B cell (primary cell): ENCODE results near the gene AOPEP. TPM values are rescaled to one million over a fixed set of nuclear protein-coding genes. Genes with fewer than 3 reads are reported as not detected.

Experiments used
- ATAC-seq: fragments of 200-7000 bp; cut with Tn5 transposase; one replicate; pipeline ENCODE4 v1.10.0; 2021; ENCODE audit warnings: low read depth, mild to moderate bottlenecking, moderate number of reproducible peaks, moderate library complexity
- CTCF ChIA-PET: fragments of 350-600 bp; sonication (Branson Sonifier 250); formaldehyde crosslinking; loops from one replicate; lab custom pipeline; 2021; ENCODE audit warnings: antibody characterized with exemption, inconsistent platforms; lab: Charles Lee
- POLR2A ChIA-PET: fragments of 350-600 bp; sonication (Branson Sonifier 250); formaldehyde crosslinking; loops from one replicate; lab custom pipeline; 2021; ENCODE audit warnings: antibody characterized with exemption; lab: Charles Lee
- DNase-seq: peaks from one replicate; pipeline ENCODE4 v3.0.0; 2013
- H2AFZ ChIP-seq: 2 replicates; pipeline ENCODE4 v1.6.1; 2012; ENCODE audit warnings: mild to moderate bottlenecking, low read depth, low read length; ENCODE audit not compliant: insufficient read depth, poor library complexity, severe bottlenecking
- H3K27ac ChIP-seq, 2 donors: 1 replicate in 1 of 2; 2 replicates in 1 of 2; pipeline ENCODE4 v1.5.1; 2012 to 2013; ENCODE audit warnings: low read length in 2 of 2, mild to moderate bottlenecking in 2 of 2, moderate library complexity in 1 of 2
- H3K27me3 ChIP-seq, 4 experiments: fragments of 200-600 bp in 1 of 4; sonication (generic) in 1 of 4; replicated peaks in 1 of 4; 1 replicate in 2 of 4; 2 replicates in 2 of 4; pipeline versions ENCODE4 v1.6.1 to v1.7.0; 2013 to 2016; ENCODE audit warnings: low read length in 3 of 4, mild to moderate bottlenecking in 2 of 4, mixed read lengths in 1 of 4, moderate library complexity in 1 of 4; ENCODE audit not compliant: insufficient read depth in 4 of 4, control insufficient read depth in 3 of 4; ENCODE audit errors: control extremely low read depth in 1 of 4
- H3K36me3 ChIP-seq, 2 experiments: replicated peaks in 1 of 2; 1 replicate in 1 of 2; 2 replicates in 1 of 2; pipeline versions ENCODE4 v1.6.1 to v1.7.1; 2013; ENCODE audit warnings: low read length in 1 of 2; ENCODE audit not compliant: insufficient read depth in 2 of 2, control insufficient read depth in 1 of 2; ENCODE audit errors: control extremely low read depth in 1 of 2, extremely low read depth in 1 of 2
- H3K4me1 ChIP-seq, 2 donors: fragments of 200-600 bp in 1 of 2; sonication (generic) in 1 of 2; 1 replicate in 1 of 2; 2 replicates in 1 of 2; pipeline versions ENCODE4 v1.5.1 to v1.6.1; 2013 to 2017; ENCODE audit warnings: low read length in 2 of 2; ENCODE audit not compliant: control insufficient read depth in 2 of 2, insufficient read depth in 2 of 2
- H3K4me2 ChIP-seq: replicated peaks from 2 replicates; pipeline ENCODE3; 2012; ENCODE audit warnings: mild to moderate bottlenecking, low read depth, low read length; ENCODE audit not compliant: poor library complexity, severe bottlenecking
- H3K4me3 ChIP-seq, 5 experiments: fragments of 200-600 bp in 1 of 5; sonication (generic) in 1 of 5; 1 replicate in 3 of 5; 2 replicates in 2 of 5; pipeline versions ENCODE4 v1.5.1 to v1.7.0; 2011 to 2016; ENCODE audit warnings: low read length in 4 of 5, mild to moderate bottlenecking in 4 of 5, low read depth in 2 of 5, control low read depth in 1 of 5, moderate library complexity in 1 of 5; ENCODE audit not compliant: insufficient read depth in 1 of 5; ENCODE audit errors: control extremely low read depth in 1 of 5, extremely low read depth in 1 of 5
- H3K79me2 ChIP-seq: fragments of 200-600 bp; sonication (generic); one replicate; pipeline ENCODE4 v1.6.0; 2016; ENCODE audit warnings: low read length; ENCODE audit not compliant: control insufficient read depth, insufficient read depth
- H3K9ac ChIP-seq: fragments of 200-600 bp; sonication (generic); 2 replicates; pipeline ENCODE4 v1.6.1; 2017; ENCODE audit warnings: mild to moderate bottlenecking, low read length, moderate library complexity
- H3K9me3 ChIP-seq, 3 donors: one replicate each; pipeline versions ENCODE4 v1.6.1 to v1.7.1; 2013; ENCODE audit warnings: low read length in 2 of 3; ENCODE audit not compliant: control insufficient read depth in 2 of 3, insufficient read depth in 1 of 3; ENCODE audit errors: control extremely low read depth in 1 of 3
- H4K20me1 ChIP-seq: 2 replicates; pipeline ENCODE4 v1.6.0; 2012; ENCODE audit warnings: mild to moderate bottlenecking, low read length; ENCODE audit not compliant: insufficient read depth, control insufficient read depth, poor library complexity, severe bottlenecking
- H3K27ac Mint-ChIP-seq: one replicate; pipeline ENCODE4 v1.8.0; 2021; ENCODE audit warnings: mixed read lengths
- H3K27me3 Mint-ChIP-seq: one replicate; pipeline ENCODE4 v1.8.0; 2021; ENCODE audit warnings: mixed read lengths
- H3K4me1 Mint-ChIP-seq: one replicate; pipeline ENCODE4 v1.8.0; 2021; ENCODE audit warnings: mixed read lengths
- H3K4me3 Mint-ChIP-seq: one replicate; pipeline ENCODE4 v1.8.0; 2021; ENCODE audit warnings: mixed read lengths
- H3K9me3 Mint-ChIP-seq: one replicate; pipeline ENCODE4 v1.8.0; 2022; ENCODE audit warnings: mixed read lengths; ENCODE audit not compliant: insufficient read depth
- CTCF ChIP-seq: fragments of 200-600 bp; IDR thresholded peaks from one replicate; pipeline ENCODE4 v1.8.0; 2022; ENCODE audit warnings: antibody characterized with exemption, mild to moderate bottlenecking
- EZH2 ChIP-seq: IDR thresholded peaks from 2 replicates; pipeline ENCODE4 v1.6.1; 2012; ENCODE audit warnings: borderline replicate concordance, low read depth, mild to moderate bottlenecking, moderate library complexity, low read length; ENCODE audit not compliant: insufficient read depth, poor library complexity, severe bottlenecking
- WGBS: methylation state at CpG from one replicate; pipeline ENCODE4 v1.1.5; 2013; ENCODE audit warnings: missing lambda C conversion rate; ENCODE audit not compliant: insufficient coverage; 5-methylcytosine and 5-hydroxymethylcytosine counted together
- intact Hi-C: fragments of 100-400 bp; cut with micrococcal nuclease; formaldehyde crosslinking; loops from one replicate; pipeline ENCODE4 v1.10.0; 2022
- polyA plus RNA-seq: library from polyadenylated mRNA; depleted of rRNA; stranded (reverse); fragments of >200 nt; gene quantifications from 2 replicates; pipeline ENCODE4 v1.2.3, GENCODE V29; 2012
- total RNA-seq, 2 donors: library from RNA; stranded (reverse); fragments of 120-200 nt in 1 of 2; gene quantifications; 1 replicate in 1 of 2; 2 replicates in 1 of 2; pipeline versions ENCODE4 v1.2.3 to v1.2.4, GENCODE V29; 2013 to 2022

AOPEP gene
- total and polyA plus RNA-seq, 2 donors (not counting 1 experiment from before 2014, with no cell fraction given), result 5.1 to 35.8 TPM

- no peaks in the 10 kb centered on the region for H3K36me3 ChIP-seq
- H3K4me1 Mint-ChIP-seq, result peaks cover 39% of the 10 kb centered on the region
- H3K9me3 Mint-ChIP-seq, result no peaks in the 10 kb centered on the region
- H2AFZ ChIP-seq, result no peak overlapping the region
- TF ChIP-seq CTCF (no peak), EZH2 (no peak)
- no peaks in the 10 kb centered on the region for H3K27me3 Mint-ChIP-seq
- intact Hi-C loops, result no loop called here
- ATAC-seq (no peak), DNase-seq (no peak)
- H3K4me1 ChIP-seq, result peaks cover 17 to 21% of the 10 kb centered on the region in 2 donors
- CTCF ChIA-PET, result no interaction called here
- H3K4me3 ChIP-seq, result no peak overlapping the region
- no peaks in the 10 kb centered on the region for H3K9me3 ChIP-seq
- H3K4me3 Mint-ChIP-seq, result no peak overlapping the region
- H4K20me1 ChIP-seq, result no peaks in the 10 kb centered on the region
- H3K27me3 ChIP-seq, result no peaks in the 10 kb centered on the region
- POLR2A ChIA-PET, result no interaction called here
- H3K9ac ChIP-seq, result no peak overlapping the region
- H3K79me2 ChIP-seq, result no peaks in the 10 kb centered on the region
- H3K27ac ChIP-seq, result no peak overlapping the region
- no peak overlapping the region for H3K27ac Mint-ChIP-seq
- no peak overlapping the region for H3K4me2 ChIP-seq
Observed at GRCh38 chr9:94879230-94879629, 152.7 kb downstream of the AOPEP start.

- H3K9ac ChIP-seq, result no peak overlapping the region
- no peaks in the 10 kb centered on the region for H3K27me3 ChIP-seq
- no peaks in the 10 kb centered on the region for H3K36me3 ChIP-seq
- no peak for DNase-seq
- H3K79me2 ChIP-seq, result no peaks in the 10 kb centered on the region
- H3K27ac Mint-ChIP-seq, result no peak overlapping the region
- no peaks in the 10 kb centered on the region for H3K9me3 Mint-ChIP-seq
- no peak overlapping the region for H3K4me3 Mint-ChIP-seq
- H4K20me1 ChIP-seq, result no peaks in the 10 kb centered on the region
- ATAC-seq, result no peak
- no peak overlapping the region for H3K27ac ChIP-seq
- no peaks in the 10 kb centered on the region for H3K27me3 Mint-ChIP-seq
- ChIA-PET CTCF (interaction anchor here (0.7 to 2.5 kb wide), 3 partner anchors 17 to 200 kb away, joined by 3 to 8 read pairs (median 4); no protein-coding TSS in a partner anchor), POLR2A (interaction anchor here (1.5 kb wide), 1 partner anchor 20 kb away, joined by 5 read pairs; no protein-coding TSS in a partner anchor)
- no peaks in the 10 kb centered on the region for H3K9me3 ChIP-seq
- intact Hi-C loops, result no loop called here
- TF ChIP-seq CTCF, result no peak
- TF ChIP-seq EZH2, result no peak
- no peak overlapping the region for H2AFZ ChIP-seq
- peaks cover 13 to 16% of the 10 kb centered on the region in 2 donors for H3K4me1 ChIP-seq
- WGBS, result 100% methylated on average over 1 of the region's 1 CpG
- H3K4me1 Mint-ChIP-seq, result peaks cover 30% of the 10 kb centered on the region
- no peak overlapping the region for H3K4me2 ChIP-seq
- no peak overlapping the region for H3K4me3 ChIP-seq
Observed at GRCh38 chr9:94881023-94881422, 154.5 kb downstream of the AOPEP start.
